HG03060 (cell line): Measurements from ENCODE around the gene JMJD4.
"Not testable (repeated sequence)": the region's sequence is repeated elsewhere in the genome, so short reads cannot be mapped to it uniquely, and the experiment has no call there.

Experiments
- ATAC-seq: cut with Tn5 transposase; IDR thresholded peaks from one replicate; pipeline ENCODE4 v1.9.1; 2021; ENCODE audit warnings: low read depth, moderate number of reproducible peaks; ENCODE audit not compliant: unreplicated experiment

The JMJD4 gene

DNA sequence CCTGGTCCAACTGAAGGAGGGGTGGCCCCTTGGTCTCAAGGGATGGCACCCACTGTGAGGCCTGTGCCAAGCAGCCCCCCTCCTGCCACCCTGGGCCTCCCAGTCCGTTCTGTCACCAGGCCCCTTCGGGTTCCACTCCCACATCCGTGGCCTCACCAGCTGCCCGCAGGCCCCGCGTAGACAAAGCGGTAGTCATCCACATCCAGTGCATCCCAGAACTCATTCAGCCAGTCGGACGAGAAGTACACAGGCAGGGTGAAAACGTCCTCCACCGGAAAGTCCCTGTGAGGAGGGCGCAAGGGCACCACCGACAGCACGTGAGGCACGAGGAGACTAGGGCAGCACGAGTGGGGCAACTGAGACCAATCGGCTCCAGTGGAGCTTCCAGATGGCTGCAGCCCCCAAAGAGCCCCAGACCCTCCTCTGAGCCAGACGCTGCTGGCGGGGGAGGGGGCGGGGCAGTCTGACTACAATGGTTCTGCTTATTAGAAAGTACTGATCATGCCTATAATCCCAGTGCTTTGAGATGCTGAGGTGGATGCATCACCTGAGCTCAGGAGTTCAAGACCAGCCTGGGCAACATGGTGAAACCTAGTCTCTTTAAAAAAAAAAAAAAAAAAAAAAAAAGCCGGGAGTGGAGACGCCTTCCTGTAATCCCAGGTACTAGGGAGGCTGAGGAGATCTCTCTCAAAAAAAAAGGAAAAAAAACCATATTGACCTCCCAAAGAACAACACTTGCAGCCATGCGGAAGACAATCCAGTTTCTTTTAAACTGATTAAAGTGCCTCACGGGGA is 1.2 kb downstream of the JMJD4 start:
- ATAC-seq: no peak

DNA sequence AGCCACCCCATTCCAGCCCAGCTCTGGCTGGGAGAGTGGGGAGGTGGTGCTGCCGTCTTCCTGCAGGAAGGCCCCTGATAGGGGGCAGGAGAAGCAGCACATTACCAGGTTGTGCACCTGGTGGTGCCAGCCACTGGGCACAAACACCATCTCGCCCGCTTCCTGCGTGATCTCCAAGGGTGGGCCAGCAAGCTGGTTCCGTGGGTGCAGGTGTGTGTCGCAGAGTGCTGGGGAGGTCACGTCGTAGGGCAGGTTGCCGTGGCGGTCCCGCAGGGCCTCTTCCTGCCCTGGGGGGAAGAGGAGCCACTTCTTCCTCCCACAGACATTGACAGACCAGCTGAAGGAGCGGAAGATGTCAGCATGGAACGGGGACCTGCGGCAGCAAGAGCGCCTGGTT is 1.8 kb downstream of the JMJD4 start:
- ATAC-seq: no peak

DNA sequence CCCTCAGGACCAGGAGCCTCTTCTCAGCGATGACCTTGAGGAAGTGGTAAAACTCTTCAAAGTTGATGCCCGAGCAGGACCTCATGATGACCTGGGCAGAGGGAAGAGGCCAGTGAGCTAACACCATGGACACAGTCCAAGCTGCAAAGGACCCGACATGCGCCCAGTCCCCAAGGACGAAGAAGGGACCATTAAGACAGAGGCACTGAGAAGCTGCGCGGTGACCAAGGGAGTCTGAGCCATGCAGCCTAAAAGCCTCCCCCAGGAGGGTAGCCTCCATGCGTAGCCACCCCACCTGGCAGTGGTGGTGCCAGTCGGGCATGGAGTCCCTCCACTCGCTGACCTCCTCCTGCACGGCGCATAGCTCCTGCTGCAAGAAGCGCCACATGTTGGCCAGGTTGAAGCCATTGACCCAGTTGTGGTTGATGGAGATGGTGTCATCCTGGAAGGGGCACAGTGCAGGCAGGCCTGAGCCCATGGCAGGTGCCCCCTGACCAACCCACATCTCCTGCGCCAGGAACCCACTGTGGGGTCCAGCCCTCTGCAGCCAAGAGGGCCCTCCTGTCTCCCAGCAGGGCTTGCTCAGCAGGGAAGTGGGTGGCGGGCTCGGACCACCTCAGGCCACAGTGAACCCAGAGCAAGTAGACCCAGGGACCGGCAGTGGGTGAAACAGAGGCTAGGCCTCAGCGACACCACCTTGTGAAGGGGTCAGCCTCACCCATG is 2.4 kb downstream of the JMJD4 start:
- no peak for ATAC-seq

DNA sequence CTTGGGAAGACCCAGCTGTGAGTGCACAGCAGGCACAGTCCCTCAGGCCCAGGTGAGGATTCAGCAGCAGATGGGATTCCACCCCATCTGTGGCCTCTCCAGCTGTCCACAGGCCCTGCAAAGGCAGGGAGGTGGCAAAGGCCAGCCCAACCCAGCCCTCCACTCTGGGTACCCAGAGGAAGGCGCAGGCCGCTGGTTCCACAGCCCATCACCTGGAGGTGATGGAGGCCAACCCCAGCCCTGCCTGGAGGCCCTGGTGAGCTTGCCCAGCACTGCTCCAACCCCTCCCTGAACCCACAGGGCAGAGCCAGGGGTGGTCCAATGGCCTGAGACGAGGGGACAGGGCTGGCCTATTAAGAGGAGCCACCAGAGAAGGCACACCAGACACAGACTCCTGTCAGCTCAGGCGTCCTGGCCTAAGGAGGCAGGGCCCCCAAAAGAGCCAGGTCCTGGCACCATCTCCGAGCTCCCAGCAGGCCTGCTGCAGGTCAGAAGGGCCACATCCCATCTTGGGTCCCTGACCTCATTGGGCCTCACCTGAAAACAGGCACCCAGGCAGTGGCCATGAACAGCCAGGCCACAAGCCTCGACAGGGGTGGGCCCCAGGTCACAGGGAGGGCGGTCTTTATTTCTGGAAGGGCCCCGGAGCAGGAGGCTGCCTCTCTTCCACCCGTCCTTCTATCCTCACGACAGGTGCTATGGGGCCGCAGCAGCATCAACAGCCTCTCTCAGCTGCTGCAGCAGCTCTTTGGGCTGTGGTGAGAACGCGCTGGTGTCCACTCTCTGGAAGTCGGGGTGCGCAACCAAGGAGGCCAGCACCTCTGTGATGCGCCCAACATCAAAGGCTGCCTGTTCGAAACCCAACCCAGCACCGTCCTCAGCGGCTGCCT is 3.2 kb downstream of the JMJD4 start:
- no peak for ATAC-seq

DNA sequence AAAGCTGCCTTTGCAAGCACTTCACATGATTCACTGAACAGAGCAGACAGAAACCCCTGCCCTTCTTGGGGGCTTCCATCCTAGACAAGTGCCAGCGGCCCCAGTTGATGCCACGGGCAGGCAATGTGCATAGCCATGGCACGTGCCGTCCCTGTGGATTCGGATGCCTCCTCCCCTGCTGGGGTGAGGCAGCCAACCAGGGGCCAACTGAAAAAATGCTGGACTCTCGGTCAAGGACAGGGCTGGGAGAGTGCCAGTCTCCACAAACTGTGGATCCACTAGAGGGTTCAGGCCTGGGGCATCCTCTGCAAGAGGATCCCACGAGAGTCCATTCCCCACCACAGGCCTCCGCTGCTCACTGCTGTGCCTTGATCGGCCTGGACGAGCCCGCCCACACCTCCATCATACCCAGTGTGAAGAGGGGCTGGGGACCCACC is 3.8 kb downstream of the JMJD4 start:
- no peak for ATAC-seq

DNA sequence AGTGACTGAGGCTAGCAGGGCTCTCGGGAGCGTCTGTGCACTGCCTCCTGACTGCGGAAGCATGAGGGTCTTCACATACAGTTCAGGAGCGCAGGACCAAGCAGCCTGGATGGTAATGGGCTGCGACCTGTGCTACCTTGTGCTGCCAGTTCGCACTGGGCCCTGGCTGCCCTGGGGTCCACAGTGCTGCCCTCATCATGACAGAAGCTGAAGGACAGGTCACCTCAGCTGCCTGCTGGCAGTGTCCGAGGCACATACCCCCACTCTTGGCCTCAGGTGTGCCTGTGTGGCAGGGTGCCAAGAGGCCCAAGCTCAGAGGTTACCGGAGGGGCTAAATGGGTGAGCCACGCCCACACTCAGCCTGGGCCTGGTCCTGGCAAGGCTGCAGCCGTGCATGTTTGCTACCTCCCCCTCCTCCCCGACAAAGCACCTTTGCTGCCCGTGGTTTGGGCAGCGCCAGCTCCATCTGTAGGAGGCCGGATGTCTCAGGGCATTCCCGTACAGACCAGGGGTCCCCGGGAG is 4.4 kb downstream of the JMJD4 start:
- ATAC-seq: no peak

DNA sequence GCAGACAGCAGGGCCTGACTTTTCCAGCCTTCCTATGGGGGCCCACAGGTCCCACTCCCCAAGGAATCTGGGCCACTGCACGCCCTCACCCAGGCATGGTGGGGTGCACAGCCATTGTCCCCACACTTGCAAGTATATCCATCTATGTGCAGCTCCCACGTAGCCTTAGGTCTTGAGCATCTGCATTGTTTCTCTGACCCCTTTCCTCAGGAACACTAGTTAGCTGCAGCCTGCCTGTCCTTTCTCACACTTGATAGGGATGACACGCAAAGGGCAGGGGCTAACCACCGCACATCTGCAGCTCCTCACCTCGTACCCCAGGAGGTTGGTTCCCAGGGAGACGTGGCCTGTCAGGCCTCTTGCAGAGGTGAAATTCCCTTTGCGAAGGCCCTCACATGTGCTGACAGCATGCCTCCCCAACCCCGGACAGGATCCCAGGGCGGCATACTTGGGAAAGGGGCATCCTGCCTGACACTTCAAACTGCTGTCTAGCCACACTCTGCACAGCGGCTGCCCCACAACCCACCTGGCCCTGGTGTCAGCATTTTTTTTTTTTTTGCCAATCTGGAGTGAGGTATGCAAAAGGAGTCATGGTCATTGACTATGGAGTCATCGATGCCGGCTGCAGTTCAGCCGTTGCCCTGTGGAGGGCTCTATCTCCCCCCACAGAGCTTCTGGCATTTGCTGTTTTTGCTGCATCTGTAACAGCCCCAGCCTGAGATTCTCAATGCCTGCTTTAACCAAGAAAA is 5.0 kb downstream of the JMJD4 start:
- ATAC-seq: no peak

DNA sequence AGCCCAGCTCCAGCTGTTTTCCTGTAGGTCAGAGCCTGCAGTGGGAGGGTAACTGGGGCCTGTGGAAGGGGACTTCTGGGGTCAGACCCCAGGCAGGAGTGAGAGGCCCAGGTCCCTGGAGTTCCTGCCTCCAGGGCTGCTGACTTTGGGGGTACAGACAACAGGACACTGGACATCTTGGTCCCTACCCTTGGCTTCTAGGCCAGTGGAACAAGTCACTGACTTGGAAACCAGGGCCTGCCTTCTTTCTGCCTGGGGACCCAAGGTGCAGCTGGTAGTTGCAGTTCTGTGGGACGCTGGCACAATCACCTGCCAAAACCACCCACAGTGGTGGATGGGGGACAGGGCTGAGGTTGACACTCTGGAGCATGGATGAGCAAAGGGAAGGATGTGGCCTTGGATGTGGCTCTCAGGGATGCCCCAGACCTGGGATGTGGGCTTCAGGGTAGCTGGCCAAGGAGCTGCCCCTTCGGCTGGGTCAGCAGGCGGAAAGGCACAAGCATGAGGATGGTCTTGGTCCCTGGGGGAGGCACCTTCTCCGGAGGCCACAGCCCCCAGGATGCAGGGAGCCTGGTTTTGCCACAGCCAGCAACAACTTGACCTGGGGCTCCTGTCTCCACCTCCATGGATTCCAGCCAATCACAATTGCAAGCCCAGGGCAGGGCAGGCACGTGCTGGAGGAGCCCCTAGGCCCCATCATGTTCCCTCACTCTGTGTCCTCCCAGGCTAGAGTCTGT is 5.8 kb downstream of the JMJD4 start:
- no peak for ATAC-seq

DNA sequence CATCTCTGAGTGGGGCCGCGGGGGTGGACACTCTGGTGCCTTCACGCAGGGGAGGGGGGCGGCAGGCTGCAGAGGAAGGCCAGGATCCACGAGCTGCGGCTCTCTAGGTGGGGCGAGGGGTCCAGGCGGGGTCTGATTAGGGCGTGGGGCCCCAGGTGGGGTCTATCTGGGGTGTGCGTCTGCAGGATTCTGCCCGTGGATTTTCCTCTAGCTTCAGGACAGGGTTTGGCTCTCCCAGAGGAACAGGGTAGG is 6.3 kb downstream of the JMJD4 start:
- no peak for ATAC-seq

DNA sequence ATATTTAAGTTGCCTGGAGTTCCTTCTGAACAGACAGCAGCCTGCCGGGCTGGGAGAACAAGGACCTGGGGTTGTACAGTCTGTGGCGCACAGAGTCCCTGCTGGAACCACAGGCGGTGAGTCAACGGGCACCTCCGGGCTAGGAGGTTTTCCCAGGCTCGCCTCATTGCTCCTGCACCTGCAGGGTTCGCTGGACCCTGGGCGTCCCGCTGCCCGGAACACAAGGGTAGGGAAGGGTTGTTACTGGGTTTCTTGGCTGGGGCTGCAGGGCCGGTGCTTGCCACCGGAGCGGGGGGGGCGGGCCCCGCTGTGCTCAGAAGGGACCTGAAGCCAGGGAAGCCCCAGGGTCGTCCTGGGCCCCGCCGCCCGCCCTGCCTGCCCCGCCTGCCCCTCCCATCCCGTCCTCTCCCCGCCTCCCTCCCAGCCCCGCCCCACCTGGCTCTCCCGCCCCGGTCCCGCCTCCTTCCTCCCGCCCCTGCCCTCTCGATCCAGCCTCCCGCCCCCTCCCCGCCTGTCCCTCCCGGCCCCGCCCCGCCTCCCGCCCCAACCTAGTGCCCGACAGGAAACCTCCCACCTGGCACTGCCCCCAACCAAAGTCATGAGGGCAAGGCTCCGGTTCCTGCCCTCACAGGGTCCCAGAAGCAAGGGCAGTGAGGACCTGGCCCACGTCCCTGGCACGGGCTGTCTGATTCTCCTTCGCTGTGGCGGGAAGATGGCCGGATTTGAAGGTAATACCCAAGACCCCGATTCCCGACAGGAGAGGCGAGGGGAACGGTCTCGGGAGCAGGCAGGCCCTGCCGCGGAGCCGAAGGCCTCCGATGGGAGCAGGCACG is 6.8 kb downstream of the JMJD4 start:
- ATAC-seq: no peak

DNA sequence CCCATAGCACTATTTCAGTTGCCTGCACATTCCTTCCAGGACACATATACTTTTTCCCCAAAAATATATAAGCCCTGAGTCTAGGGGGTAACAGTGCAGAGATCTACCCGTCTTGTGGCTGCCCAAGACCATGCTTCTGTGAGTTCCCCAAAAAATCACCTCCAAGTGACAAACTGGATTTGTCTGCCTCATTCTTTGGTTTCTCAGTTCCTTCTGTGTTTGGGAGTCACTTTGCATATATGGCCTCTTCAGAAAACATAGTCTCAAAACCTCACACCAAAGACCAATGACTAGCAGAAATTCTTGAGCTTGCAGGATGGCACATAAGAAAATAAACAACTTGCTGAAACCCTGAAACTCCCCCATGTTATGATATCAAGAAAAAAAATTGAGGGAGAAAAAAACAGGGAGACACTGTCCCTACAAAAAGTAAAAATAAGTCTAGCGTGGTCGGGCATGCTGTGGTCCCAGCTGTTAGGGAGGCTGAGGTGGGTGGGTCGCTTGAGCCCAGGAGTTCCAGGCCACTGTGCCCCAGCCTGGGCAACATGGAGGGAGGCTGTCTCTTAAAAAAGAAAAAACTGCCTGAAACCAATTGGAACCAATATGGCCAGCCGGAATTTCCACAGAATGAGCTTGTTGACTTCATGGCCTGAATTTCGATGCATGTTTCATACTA is 8.0 kb downstream of the JMJD4 start:
- ATAC-seq: no peak

DNA sequence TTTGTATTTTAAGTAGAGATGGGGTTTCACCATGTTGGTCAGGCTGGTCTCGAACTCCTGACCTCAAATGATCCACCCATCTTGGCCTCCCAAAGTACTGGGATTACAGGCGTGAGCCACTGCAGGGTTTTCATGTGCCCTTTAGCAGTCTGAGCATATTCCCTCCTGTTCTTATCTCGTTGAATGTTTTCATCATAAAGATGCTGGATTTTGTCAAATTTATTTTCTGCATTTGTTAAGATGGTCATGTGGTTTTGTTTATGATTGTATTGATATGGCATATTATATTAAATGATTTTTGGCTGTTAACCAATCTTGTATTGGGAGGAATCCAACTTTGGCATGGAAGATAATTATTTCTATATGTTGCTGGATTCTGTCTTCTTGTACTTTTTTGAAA is 8.8 kb downstream of the JMJD4 start:
- ATAC-seq: no peak

DNA sequence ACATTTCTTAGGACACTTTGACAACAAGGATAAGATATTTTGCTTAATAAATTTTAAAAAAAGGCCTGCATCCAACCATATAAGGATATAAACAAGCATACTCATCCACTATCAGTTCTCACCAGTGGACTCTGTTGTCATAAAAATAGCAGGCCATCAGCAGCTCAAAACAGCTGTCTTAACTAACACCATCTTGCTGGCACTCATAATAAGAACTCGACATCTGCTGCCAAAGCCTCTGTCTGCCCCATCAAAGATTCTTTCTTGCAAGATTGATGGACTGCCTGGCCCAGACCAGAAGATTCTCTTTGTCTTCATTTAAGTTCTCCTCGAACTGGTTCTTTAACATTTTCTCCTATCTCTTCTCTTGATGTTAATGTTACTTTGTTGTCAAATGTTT is 10.1 kb downstream of the JMJD4 start:
- ATAC-seq: no peak

DNA sequence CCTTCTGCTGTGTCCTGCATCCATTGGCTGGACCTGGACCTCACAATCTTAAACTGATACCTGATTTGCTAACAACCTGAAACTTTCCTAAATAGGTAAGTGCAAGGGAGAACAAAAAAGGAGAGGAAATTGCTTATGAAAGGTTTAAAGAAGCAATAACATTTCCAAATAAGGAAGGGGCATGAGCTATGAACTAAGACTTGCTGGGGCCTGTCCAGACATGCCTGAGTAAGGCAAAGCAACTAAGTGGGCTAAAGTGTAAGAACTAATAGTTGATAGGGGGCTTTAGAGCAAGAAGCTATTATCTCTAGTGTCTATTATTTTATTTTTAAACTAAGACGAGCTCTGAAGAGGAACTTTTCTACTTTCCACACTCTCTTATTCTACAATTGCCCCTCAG is 11.6 kb downstream of the JMJD4 start:
- no peak for ATAC-seq

DNA sequence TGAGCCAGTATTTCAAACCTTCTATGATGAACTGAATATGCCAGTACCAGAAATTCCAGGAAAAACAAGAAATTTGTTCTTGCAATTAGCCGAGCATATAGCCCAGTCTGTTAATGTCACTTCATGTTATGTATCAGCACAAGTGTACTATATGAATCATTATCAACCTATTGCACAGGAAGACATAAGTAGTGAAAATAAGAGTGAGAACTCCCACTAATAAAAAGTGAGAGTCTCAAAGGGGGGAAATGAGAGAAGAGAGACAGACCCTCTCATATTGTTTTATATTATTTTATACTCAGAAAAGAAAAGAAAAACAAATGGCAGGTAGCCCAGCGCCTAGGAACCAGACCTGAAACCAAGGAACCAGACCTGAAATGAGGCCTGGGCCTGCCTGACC is 16.2 kb downstream of the JMJD4 start:
- no peak for ATAC-seq

DNA sequence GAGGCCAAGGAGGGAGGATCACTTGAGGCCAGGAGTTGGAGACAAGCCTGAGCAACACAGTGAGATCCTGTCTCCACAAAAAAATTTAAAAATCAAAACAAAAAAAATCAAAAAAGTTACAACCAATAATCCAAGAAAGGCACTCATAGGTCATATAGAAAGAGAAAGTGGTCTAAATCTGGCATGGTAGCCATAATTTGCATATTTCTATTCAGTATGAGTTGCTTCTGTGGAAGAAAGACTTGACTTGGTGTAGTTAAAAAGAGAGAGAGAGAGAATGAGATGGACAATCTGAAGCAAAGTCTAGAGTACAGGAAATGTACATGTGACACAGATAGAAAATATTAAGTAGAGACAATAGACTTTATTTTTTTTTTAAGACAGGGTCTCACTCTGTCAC is 22.5 kb downstream of the JMJD4 start:
- ATAC-seq: peak; percentile 94

DNA sequence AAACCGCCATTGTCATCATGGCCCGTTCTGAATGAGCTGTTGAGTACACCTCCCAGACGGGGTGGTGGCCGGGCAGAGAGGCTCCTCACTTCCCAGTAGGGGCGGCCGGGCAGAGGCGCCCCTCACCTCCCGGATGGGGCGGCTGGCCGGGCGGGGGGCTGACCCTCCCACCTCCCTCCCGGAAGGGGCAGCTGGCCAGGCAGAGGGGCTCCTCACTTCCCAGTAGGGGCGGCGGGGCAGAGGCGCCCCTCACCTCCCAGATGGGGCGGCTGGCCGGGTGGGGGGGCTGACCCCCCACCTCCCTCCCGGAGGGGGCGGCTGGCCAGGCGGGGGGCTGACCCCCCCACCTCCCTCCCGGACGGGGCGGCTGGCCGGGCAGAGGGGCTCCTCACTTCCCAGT is 24.6 kb downstream of the JMJD4 start:
- not testable (repeated sequence) for ATAC-seq

DNA sequence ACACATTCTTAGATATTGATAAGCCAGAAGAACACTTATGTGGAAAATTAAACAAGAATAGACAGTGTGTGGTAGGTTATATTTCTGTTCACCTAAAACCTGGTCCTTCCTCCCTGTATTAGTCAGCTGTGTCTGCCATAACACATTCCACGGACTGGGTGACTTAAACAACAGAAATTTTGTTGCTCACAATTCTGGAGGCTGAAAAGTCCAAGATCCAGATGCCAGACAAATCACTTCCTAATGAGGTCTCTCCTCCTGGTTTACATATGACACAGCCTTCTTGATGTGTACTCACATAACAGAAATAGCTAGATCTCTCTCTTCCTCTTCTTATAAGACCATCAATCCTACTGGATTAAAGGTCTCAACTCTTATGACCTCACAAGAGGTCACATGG is 25.7 kb downstream of the JMJD4 start:
- ATAC-seq: no peak
